Measurements from ENCODE around the gene FBXO38. TPM values are rescaled to one million over a fixed set of nuclear protein-coding genes. Genes with fewer than 3 reads are reported as not detected.
"Not testable (repeated sequence)": the region's sequence is repeated elsewhere in the genome, so short reads cannot be mapped to it uniquely, and the experiment has no call there.

Gene FBXO38
- total and polyA plus RNA-seq, 2 donors from 2014 or later, result 9.6 to 45.9 TPM

- FAIRE-seq, result no peak
- TF ChIP-seq CTCF (IDR thresholded peaks at IDR 0.05; ENCODE audit: borderline replicate concordance, extremely low read depth, insufficient read depth), result no peak
- no peak overlapping the region for H3K27ac ChIP-seq (ENCODE audit: low read depth in 2 of 2, low read length in 2 of 2)
These were observed 81.8 kb downstream of the FBXO38 start for GRCh38 chr5:148465381-148466235.

GRCh38 chr5:148466236-148466580 lies 82.5 kb downstream of the FBXO38 start:
- Histone ChIP-seq H3K27ac (ENCODE audit: low read depth in 2 of 2, low read length in 2 of 2) (no peak overlapping the region), H3K4me3 (ENCODE audit: low read length in 3 of 3) (no peak overlapping the region), H3K36me3 (ENCODE audit: control insufficient read depth in 2 of 3, insufficient read depth in 3 of 3, low read length in 3 of 3) (no peaks in the 10 kb centered on the region), H3K27me3 (ENCODE audit: control insufficient read depth, insufficient read depth, low read length) (no peaks in the 10 kb centered on the region), H3K9ac (ENCODE audit: low read length in 3 of 3) (no peak overlapping the region), H3K9me3 (ENCODE audit: control insufficient read depth in 2 of 3, insufficient read depth in 1 of 3, low read length in 3 of 3) (no peaks in the 10 kb centered on the region), H3K4me1 (ENCODE audit: control insufficient read depth in 2 of 3, insufficient read depth in 2 of 3, low read depth in 1 of 3, low read length in 3 of 3) (no peaks in the 10 kb centered on the region)
- intact Hi-C loops (cut with DNase I), result no loop called here
- no peak for DNase-seq
- TF ChIP-seq CTCF (IDR thresholded peaks at IDR 0.05; ENCODE audit: borderline replicate concordance, extremely low read depth, insufficient read depth), result no peak
- FAIRE-seq, result no peak

More at GRCh38 chr5:148465381-148466235, 81.8 kb downstream of the FBXO38 start:
- no peak overlapping the region for H3K4me3 ChIP-seq (ENCODE audit: low read length in 3 of 3)
- H3K36me3 ChIP-seq (ENCODE audit: control insufficient read depth in 2 of 3, insufficient read depth in 3 of 3, low read length in 3 of 3), result no peaks in the 10 kb centered on the region
- no peak overlapping the region for H3K9ac ChIP-seq (ENCODE audit: low read length in 3 of 3)
- no peak for DNase-seq
- H3K9me3 ChIP-seq (ENCODE audit: control insufficient read depth in 2 of 3, insufficient read depth in 1 of 3, low read length in 3 of 3), result no peaks in the 10 kb centered on the region
- no peaks in the 10 kb centered on the region for H3K4me1 ChIP-seq (ENCODE audit: control insufficient read depth in 2 of 3, insufficient read depth in 2 of 3, low read depth in 1 of 3, low read length in 3 of 3)
- intact Hi-C loops (cut with DNase I), result no loop called here
- no peaks in the 10 kb centered on the region for H3K27me3 ChIP-seq (ENCODE audit: control insufficient read depth, insufficient read depth, low read length)

- Histone ChIP-seq H3K4me1 (ENCODE audit: control insufficient read depth in 2 of 3, insufficient read depth in 2 of 3, low read depth in 1 of 3, low read length in 3 of 3) (no peaks in the 10 kb centered on the region), H3K27me3 (ENCODE audit: control insufficient read depth, insufficient read depth, low read length) (no peaks in the 10 kb centered on the region), H3K9me3 (ENCODE audit: control insufficient read depth in 2 of 3, insufficient read depth in 1 of 3, low read length in 3 of 3) (no peaks in the 10 kb centered on the region), H3K9ac (ENCODE audit: low read length in 3 of 3) (no peak overlapping the region), H3K27ac (ENCODE audit: low read depth in 2 of 2, low read length in 2 of 2) (no peak overlapping the region), H3K4me3 (ENCODE audit: low read length in 3 of 3) (no peak overlapping the region), H3K36me3 (ENCODE audit: control insufficient read depth in 2 of 3, insufficient read depth in 3 of 3, low read length in 3 of 3) (no peaks in the 10 kb centered on the region)
- intact Hi-C loops (cut with DNase I), result no loop called here
- DNase-seq (no peak), FAIRE-seq (no peak)
- TF ChIP-seq CTCF (IDR thresholded peaks at IDR 0.05; ENCODE audit: borderline replicate concordance, extremely low read depth, insufficient read depth), result no peak
These were observed 84.2 kb downstream of the FBXO38 start for GRCh38 chr5:148467958-148468357.

GRCh38 chr5:148468746-148469145 lies 85.0 kb downstream of the FBXO38 start:
- H3K9ac ChIP-seq (ENCODE audit: low read length in 3 of 3); H3K36me3 ChIP-seq (ENCODE audit: control insufficient read depth in 2 of 3, insufficient read depth in 3 of 3, low read length in 3 of 3); H3K9me3 ChIP-seq (ENCODE audit: control insufficient read depth in 2 of 3, insufficient read depth in 1 of 3, low read length in 3 of 3); DNase-seq; H3K27ac ChIP-seq (ENCODE audit: low read depth in 2 of 2, low read length in 2 of 2); H3K27me3 ChIP-seq (ENCODE audit: control insufficient read depth, insufficient read depth, low read length); FAIRE-seq; intact Hi-C loops (cut with DNase I); H3K4me3 ChIP-seq (ENCODE audit: low read length in 3 of 3); H3K4me1 ChIP-seq (ENCODE audit: control insufficient read depth in 2 of 3, insufficient read depth in 2 of 3, low read depth in 1 of 3, low read length in 3 of 3): not testable (repeated sequence)
